Kidney (tissue), 14 donors: ENCODE results near the gene PARP14. TPM values are rescaled to one million over a fixed set of nuclear protein-coding genes. Genes with fewer than 3 reads are reported as not detected.

Source experiments
- DNase-seq, 5 donors: peaks; one replicate each; pipeline ENCODE4 v3.0.0-alpha.2; 2013 to 2020
- FAIRE-seq: peaks from 2 replicates; lab custom pipeline; 2012; peaks lifted over from hg19 to GRCh38; lab: Jason Lieb, UNC
- H3K27ac ChIP-seq, 2 donors: one replicate each; pipeline ENCODE4 v1.7.0; 2013; ENCODE audit warnings: low read depth in 2 of 2, low read length in 2 of 2, inconsistent platforms in 1 of 2
- H3K27me3 ChIP-seq: one replicate; pipeline ENCODE4 v1.7.1; 2013; ENCODE audit warnings: low read length, inconsistent platforms; ENCODE audit not compliant: control insufficient read depth, insufficient read depth
- H3K36me3 ChIP-seq, 3 donors: one replicate each; pipeline versions ENCODE4 v1.7.0 to v1.7.1; 2013; ENCODE audit warnings: low read length in 3 of 3, control low read depth in 1 of 3, inconsistent platforms in 1 of 3; ENCODE audit not compliant: insufficient read depth in 3 of 3, control insufficient read depth in 2 of 3
- H3K4me1 ChIP-seq, 3 donors: one replicate each; pipeline versions ENCODE4 v1.7.0 to v1.7.1; 2013; ENCODE audit warnings: low read length in 3 of 3, inconsistent platforms in 1 of 3, low read depth in 1 of 3; ENCODE audit not compliant: control insufficient read depth in 2 of 3, insufficient read depth in 2 of 3
- H3K4me3 ChIP-seq, 3 donors: one replicate each; pipeline versions ENCODE4 v1.7.0 to v1.8.1; 2013; ENCODE audit warnings: low read length in 3 of 3, control low read depth in 1 of 3, inconsistent platforms in 1 of 3
- H3K9ac ChIP-seq, 3 donors: one replicate each; pipeline versions ENCODE4 v1.7.0 to v1.7.1; 2013; ENCODE audit warnings: low read length in 3 of 3, control low read depth in 1 of 3, inconsistent platforms in 1 of 3
- H3K9me3 ChIP-seq, 3 donors: one replicate each; pipeline versions ENCODE4 v1.7.0 to v1.7.1; 2013; ENCODE audit warnings: low read length in 3 of 3, control low read depth in 1 of 3, inconsistent platforms in 1 of 3; ENCODE audit not compliant: control insufficient read depth in 2 of 3, insufficient read depth in 1 of 3
- intact Hi-C: fragments of 100-400 bp; cut with DNase I; formaldehyde crosslinking; loops from one replicate; pipeline ENCODE4 v1.11.1; 2022
- polyA plus RNA-seq: library from polyadenylated mRNA; stranded (reverse); fragments of 350-450 nt; fragmentation: Illumina TruSeq; extraction: RNeasy Lipid Tissue Mini Kit (QIAGEN cat#74804); gene quantifications from one replicate; pipeline ENCODE4 v1.2.3, GENCODE V29; 2014; ENCODE audit warnings: low read depth, low replicate concordance; ENCODE audit not compliant: insufficient read depth
- total RNA-seq: library from RNA; stranded (reverse); fragmentation: NEBNext Ultra II Directional; extraction: Animal tissue kit (Norgen Biotek cat#: 25700); gene quantifications from one replicate; pipeline ENCODE4 v1.2.1, GENCODE V29; 2021
- TF ChIP-seq, protein P1 (sequence below): IDR thresholded peaks from 3 replicates; pipeline ENCODE4 v1.5.1; 2012; ENCODE audit warnings: mild to moderate bottlenecking, moderate library complexity, borderline replicate concordance; ENCODE audit not compliant: insufficient read depth; ENCODE audit errors: extremely low read depth
- donor health status: control.
- donor health status: control.
- donor health status: control.
- donor health status: control.
- donor health status: control.
- donor health status: DM: yes; HTN: yes; CAD: no.
- donor health status: Normal renal cell carcinoma (clear cell type).

The PARP14 gene
- total and polyA plus RNA-seq, 2 donors from 2014 or later = 14.9 to 64.0 TPM

DNA sequence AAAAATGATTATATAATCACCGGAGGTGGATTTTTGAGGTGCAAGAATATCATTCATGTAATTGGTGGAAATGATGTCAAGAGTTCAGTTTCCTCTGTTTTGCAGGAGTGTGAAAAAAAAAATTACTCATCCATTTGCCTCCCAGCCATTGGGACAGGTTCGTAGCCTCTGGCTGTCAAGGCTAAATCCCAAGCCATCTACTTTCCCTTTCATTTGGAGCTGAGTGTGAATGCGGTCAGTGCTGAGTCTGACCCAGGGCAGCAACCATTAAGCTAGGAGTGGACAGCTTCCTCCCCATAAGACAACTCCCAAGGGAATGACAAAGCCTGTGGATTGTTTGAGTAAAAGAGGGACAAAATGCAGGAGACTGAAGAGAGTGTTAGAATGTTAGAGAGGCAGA is 33.6 kb downstream of the PARP14 start:
- FAIRE-seq (no peak), DNase-seq (no peak)
- no peak overlapping the region for H3K27ac ChIP-seq
- H3K36me3 ChIP-seq = peaks cover 8 to 56% (median 40%) of the 10 kb centered on the region in 3 donors
- H3K27me3 ChIP-seq = no peaks in the 10 kb centered on the region
- no peaks in the 10 kb centered on the region for H3K9me3 ChIP-seq
- no peaks in the 10 kb centered on the region for H3K4me1 ChIP-seq
- intact Hi-C loops = no loop called here
- no peak overlapping the region for H3K9ac ChIP-seq
- H3K4me3 ChIP-seq = no peak overlapping the region
- TF ChIP-seq, protein P1, sequence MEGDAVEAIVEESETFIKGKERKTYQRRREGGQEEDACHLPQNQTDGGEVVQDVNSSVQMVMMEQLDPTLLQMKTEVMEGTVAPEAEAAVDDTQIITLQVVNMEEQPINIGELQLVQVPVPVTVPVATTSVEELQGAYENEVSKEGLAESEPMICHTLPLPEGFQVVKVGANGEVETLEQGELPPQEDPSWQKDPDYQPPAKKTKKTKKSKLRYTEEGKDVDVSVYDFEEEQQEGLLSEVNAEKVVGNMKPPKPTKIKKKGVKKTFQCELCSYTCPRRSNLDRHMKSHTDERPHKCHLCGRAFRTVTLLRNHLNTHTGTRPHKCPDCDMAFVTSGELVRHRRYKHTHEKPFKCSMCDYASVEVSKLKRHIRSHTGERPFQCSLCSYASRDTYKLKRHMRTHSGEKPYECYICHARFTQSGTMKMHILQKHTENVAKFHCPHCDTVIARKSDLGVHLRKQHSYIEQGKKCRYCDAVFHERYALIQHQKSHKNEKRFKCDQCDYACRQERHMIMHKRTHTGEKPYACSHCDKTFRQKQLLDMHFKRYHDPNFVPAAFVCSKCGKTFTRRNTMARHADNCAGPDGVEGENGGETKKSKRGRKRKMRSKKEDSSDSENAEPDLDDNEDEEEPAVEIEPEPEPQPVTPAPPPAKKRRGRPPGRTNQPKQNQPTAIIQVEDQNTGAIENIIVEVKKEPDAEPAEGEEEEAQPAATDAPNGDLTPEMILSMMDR = no peak

DNA sequence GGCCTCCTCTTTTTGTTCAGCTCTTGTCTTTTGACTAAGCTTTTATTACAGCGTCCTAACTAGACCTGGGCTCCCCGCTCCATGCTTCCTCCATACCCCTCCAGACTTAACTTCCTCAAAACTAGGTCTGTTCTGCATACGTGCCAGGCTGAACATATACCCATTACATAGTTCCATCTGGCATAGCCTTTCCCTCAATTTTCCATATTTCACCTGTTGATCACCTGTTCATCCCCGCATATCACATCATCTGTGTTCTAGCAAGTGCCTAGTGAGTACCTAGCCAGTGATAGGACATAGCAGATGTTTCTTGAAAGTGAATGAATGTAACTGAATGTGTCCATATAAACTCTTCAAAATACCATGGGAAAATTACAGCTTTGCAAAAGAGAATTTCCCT is 36.0 kb downstream of the PARP14 start:
- intact Hi-C loops = no loop called here
- Histone ChIP-seq H3K36me3 (peaks cover 8 to 60% (median 48%) of the 10 kb centered on the region in 3 donors), H3K4me1 (no peaks in the 10 kb centered on the region)

GRCh38 chr3:122719273-122719921 is 38.8 kb downstream of the PARP14 start:
- H3K9me3 ChIP-seq = no peaks in the 10 kb centered on the region
- H3K4me3 ChIP-seq = no peak overlapping the region
- intact Hi-C loops = no loop called here
- H3K9ac ChIP-seq = no peak overlapping the region
- H3K36me3 ChIP-seq = peaks cover 6 to 43% (median 40%) of the 10 kb centered on the region in 3 donors
- H3K27me3 ChIP-seq = no peaks in the 10 kb centered on the region
- no peak for FAIRE-seq
- H3K4me1 ChIP-seq = no peaks in the 10 kb centered on the region
- no peak overlapping the region for H3K27ac ChIP-seq
- TF ChIP-seq, protein P1 = no peak
- no peak for DNase-seq

More for the DNA sequence above, 36.0 kb downstream of the PARP14 start:
- H3K27me3 ChIP-seq = no peaks in the 10 kb centered on the region
- no peak overlapping the region for H3K4me3 ChIP-seq
- H3K9me3 ChIP-seq = no peaks in the 10 kb centered on the region
- DNase-seq (no peak), FAIRE-seq (no peak)
- no peak overlapping the region for H3K9ac ChIP-seq
- TF ChIP-seq, protein P1 = no peak
- no peak overlapping the region for H3K27ac ChIP-seq
